GM19023 (cell line): ENCODE results near the gene ZBED4.

Experiments
- ATAC-seq: cut with Tn5 transposase; IDR thresholded peaks from one replicate; pipeline ENCODE4 v1.9.1; 2021; ENCODE audit warnings: mild to moderate bottlenecking, moderate library complexity; ENCODE audit not compliant: unreplicated experiment

Gene ZBED4

GRCh38 chr22:49825944-49826602 lies 27.6 kb upstream of the ZBED4 start:
- ATAC-seq: no peak

GRCh38 chr22:49826603-49827270 lies 26.9 kb upstream of the ZBED4 start:
- ATAC-seq: no peak

- ATAC-seq: no peak
Measured at GRCh38 chr22:49827271-49827852, 26.3 kb upstream of the ZBED4 start.

- no peak for ATAC-seq
Measured at GRCh38 chr22:49827853-49828598, 25.6 kb upstream of the ZBED4 start, which contains the start of gene BRD1. Gene BRD1 (minus strand): TSS chr22:49827873. CDS start chr22:49824317, 3,556 bp downstream.

GRCh38 chr22:49828599-49828965 lies 25.1 kb upstream of the ZBED4 start:
- no peak for ATAC-seq

GRCh38 chr22:49829044-49829853 lies 24.4 kb upstream of the ZBED4 start:
- ATAC-seq: no peak

- no peak for ATAC-seq
Measured at GRCh38 chr22:49833340-49834007, 20.2 kb upstream of the ZBED4 start.

- no peak for ATAC-seq
Measured at GRCh38 chr22:49838771-49839717, 14.6 kb upstream of the ZBED4 start.

- no peak for ATAC-seq
Measured at GRCh38 chr22:49845241-49845640, 8.4 kb upstream of the ZBED4 start.

- no peak for ATAC-seq
Measured at GRCh38 chr22:49845666-49846459, 7.8 kb upstream of the ZBED4 start.

GRCh38 chr22:49847751-49848689 lies 5.6 kb upstream of the ZBED4 start:
- ATAC-seq: no peak

GRCh38 chr22:49848690-49849160 lies 4.9 kb upstream of the ZBED4 start:
- no peak for ATAC-seq

- ATAC-seq: no peak
Measured at GRCh38 chr22:49849161-49850020, 4.3 kb upstream of the ZBED4 start.

GRCh38 chr22:49850021-49850911 lies 3.4 kb upstream of the ZBED4 start:
- no peak for ATAC-seq
